Liver (tissue), 3 donors: Measurements from ENCODE around the gene MEIS2.

Source experiments
- SP1 ChIP-seq: IDR thresholded peaks from 2 replicates; pipeline ENCODE4 v1.6.1; 2018; ENCODE audit warnings: antibody characterized with exemption, mild to moderate bottlenecking
- TF ChIP-seq, protein P1 (sequence below): fragments of 150-350 bp; IDR thresholded peaks from 2 replicates; pipeline ENCODE4 v1.5.1; 2017; ENCODE audit warnings: improper control_type of control experiment, low read depth, low read length; ENCODE audit not compliant: missing input control
- TF ChIP-seq, protein P2 (sequence below): IDR thresholded peaks from 2 replicates; pipeline ENCODE4 v1.6.1; 2016; ENCODE audit warnings: antibody characterized with exemption
- TF ChIP-seq, protein P3 (sequence below): IDR thresholded peaks from 2 replicates; pipeline ENCODE4 v1.6.1; 2016; ENCODE audit warnings: antibody characterized with exemption
- TF ChIP-seq, protein P4 (sequence below): IDR thresholded peaks from 2 replicates; pipeline ENCODE4 v1.6.1; 2016; ENCODE audit warnings: antibody characterized with exemption
- TF ChIP-seq, protein P5 (sequence below): IDR thresholded peaks from 2 replicates; pipeline ENCODE4 v1.6.1; 2016; ENCODE audit warnings: antibody characterized with exemption, mild to moderate bottlenecking
- donor health status: healthy.
- donor health status: healthy.

DNA sequence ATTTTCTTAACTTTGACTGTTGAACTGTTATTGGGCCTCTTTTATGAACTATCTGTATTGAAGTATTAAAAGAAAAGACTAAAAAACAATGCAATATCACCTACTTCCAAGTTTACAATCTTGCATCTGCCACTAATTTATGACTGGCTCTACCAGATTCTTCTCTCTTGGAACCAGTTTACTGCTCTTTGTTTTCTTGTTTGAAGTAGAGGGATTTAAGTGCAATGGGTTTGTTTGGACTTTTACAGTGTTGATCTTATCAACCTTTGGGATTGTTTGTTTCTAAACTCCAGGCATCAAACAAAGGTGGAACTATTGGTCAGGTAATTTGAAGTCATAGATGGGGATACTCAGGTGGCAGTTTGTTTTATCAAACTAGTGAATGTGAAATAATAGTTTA is 43.0 kb upstream of the MEIS2 start:
- TF ChIP-seq, protein P1, sequence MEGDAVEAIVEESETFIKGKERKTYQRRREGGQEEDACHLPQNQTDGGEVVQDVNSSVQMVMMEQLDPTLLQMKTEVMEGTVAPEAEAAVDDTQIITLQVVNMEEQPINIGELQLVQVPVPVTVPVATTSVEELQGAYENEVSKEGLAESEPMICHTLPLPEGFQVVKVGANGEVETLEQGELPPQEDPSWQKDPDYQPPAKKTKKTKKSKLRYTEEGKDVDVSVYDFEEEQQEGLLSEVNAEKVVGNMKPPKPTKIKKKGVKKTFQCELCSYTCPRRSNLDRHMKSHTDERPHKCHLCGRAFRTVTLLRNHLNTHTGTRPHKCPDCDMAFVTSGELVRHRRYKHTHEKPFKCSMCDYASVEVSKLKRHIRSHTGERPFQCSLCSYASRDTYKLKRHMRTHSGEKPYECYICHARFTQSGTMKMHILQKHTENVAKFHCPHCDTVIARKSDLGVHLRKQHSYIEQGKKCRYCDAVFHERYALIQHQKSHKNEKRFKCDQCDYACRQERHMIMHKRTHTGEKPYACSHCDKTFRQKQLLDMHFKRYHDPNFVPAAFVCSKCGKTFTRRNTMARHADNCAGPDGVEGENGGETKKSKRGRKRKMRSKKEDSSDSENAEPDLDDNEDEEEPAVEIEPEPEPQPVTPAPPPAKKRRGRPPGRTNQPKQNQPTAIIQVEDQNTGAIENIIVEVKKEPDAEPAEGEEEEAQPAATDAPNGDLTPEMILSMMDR: no peak
- TF ChIP-seq, protein P2, sequence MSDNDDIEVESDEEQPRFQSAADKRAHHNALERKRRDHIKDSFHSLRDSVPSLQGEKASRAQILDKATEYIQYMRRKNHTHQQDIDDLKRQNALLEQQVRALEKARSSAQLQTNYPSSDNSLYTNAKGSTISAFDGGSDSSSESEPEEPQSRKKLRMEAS: no peak
- no peak for TF ChIP-seq SP1
- TF ChIP-seq, protein P3, sequence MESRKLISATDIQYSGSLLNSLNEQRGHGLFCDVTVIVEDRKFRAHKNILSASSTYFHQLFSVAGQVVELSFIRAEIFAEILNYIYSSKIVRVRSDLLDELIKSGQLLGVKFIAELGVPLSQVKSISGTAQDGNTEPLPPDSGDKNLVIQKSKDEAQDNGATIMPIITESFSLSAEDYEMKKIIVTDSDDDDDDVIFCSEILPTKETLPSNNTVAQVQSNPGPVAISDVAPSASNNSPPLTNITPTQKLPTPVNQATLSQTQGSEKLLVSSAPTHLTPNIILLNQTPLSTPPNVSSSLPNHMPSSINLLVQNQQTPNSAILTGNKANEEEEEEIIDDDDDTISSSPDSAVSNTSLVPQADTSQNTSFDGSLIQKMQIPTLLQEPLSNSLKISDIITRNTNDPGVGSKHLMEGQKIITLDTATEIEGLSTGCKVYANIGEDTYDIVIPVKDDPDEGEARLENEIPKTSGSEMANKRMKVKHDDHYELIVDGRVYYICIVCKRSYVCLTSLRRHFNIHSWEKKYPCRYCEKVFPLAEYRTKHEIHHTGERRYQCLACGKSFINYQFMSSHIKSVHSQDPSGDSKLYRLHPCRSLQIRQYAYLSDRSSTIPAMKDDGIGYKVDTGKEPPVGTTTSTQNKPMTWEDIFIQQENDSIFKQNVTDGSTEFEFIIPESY: no peak
- TF ChIP-seq, protein P4, sequence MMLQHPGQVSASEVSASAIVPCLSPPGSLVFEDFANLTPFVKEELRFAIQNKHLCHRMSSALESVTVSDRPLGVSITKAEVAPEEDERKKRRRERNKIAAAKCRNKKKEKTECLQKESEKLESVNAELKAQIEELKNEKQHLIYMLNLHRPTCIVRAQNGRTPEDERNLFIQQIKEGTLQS: no peak
- TF ChIP-seq, protein P5, sequence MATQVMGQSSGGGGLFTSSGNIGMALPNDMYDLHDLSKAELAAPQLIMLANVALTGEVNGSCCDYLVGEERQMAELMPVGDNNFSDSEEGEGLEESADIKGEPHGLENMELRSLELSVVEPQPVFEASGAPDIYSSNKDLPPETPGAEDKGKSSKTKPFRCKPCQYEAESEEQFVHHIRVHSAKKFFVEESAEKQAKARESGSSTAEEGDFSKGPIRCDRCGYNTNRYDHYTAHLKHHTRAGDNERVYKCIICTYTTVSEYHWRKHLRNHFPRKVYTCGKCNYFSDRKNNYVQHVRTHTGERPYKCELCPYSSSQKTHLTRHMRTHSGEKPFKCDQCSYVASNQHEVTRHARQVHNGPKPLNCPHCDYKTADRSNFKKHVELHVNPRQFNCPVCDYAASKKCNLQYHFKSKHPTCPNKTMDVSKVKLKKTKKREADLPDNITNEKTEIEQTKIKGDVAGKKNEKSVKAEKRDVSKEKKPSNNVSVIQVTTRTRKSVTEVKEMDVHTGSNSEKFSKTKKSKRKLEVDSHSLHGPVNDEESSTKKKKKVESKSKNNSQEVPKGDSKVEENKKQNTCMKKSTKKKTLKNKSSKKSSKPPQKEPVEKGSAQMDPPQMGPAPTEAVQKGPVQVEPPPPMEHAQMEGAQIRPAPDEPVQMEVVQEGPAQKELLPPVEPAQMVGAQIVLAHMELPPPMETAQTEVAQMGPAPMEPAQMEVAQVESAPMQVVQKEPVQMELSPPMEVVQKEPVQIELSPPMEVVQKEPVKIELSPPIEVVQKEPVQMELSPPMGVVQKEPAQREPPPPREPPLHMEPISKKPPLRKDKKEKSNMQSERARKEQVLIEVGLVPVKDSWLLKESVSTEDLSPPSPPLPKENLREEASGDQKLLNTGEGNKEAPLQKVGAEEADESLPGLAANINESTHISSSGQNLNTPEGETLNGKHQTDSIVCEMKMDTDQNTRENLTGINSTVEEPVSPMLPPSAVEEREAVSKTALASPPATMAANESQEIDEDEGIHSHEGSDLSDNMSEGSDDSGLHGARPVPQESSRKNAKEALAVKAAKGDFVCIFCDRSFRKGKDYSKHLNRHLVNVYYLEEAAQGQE: no peak
